ENCODE results near the gene NUF2. TPM values are rescaled to one million over a fixed set of nuclear protein-coding genes. Genes with fewer than 3 reads are reported as not detected.
"Not testable (repeated sequence)": the region's sequence is repeated elsewhere in the genome, so short reads cannot be mapped to it uniquely, and the experiment has no call there.

The NUF2 gene
- total RNA-seq, 2 experiments from 2014 or later: 86.1 to 92.5 TPM

GRCh38 chr1:163347106-163347505, 25.4 kb downstream of the NUF2 start:
- intact Hi-C loops (cut with micrococcal nuclease; ENCODE audit: unreplicated experiment): no loop called here
- Histone ChIP-seq H3K4me3 (ENCODE audit: low read depth, low read length, poor library complexity, severe bottlenecking) (no peak overlapping the region), H3K36me3 (ENCODE audit: insufficient read depth, low read length) (peaks cover 99% of the 10 kb centered on the region), H2AFZ (ENCODE audit: low read length) (no peak overlapping the region), H3K9me3 (ENCODE audit: low read length) (no peaks in the 10 kb centered on the region), H4K20me1 (ENCODE audit: insufficient read depth, low read length) (no peaks in the 10 kb centered on the region), H3K79me2 (ENCODE audit: insufficient read depth, low read depth, low read length) (no peaks in the 10 kb centered on the region), H3K27ac (ENCODE audit: low read depth, low read length, poor library complexity, severe bottlenecking) (no peak overlapping the region), H3K4me2 (ENCODE audit: low read length) (no peak overlapping the region), H3K4me1 (ENCODE audit: insufficient read depth, low read length, poor library complexity, severe bottlenecking) (no peaks in the 10 kb centered on the region), H3K9me2 (ENCODE audit: insufficient read depth, low read length) (no peaks in the 10 kb centered on the region)
- CTCF ChIA-PET (ENCODE audit: unreplicated experiment): no interaction called here
- DNase-seq (ENCODE audit: low spot score): no peak
- BruUV-seq (replicated peaks): no TSS peak
- POLR2A ChIA-PET: no interaction called here
- no peak for TF ChIP-seq EZH2phosphoT487 (IDR thresholded peaks at IDR 0.05; ENCODE audit: borderline replicate concordance, low read depth, low read length)
- no peak for TF ChIP-seq CTCF (conservative IDR thresholded peaks at IDR 0.05; ENCODE audit: low read length)

GRCh38 chr1:163351912-163352311, 30.2 kb downstream of the NUF2 start:
- no peak overlapping the region for H3K4me3 ChIP-seq (ENCODE audit: low read depth, low read length, poor library complexity, severe bottlenecking)
- H3K36me3 ChIP-seq (ENCODE audit: insufficient read depth, low read length): peaks cover 96% of the 10 kb centered on the region
- H4K20me1 ChIP-seq (ENCODE audit: insufficient read depth, low read length): no peaks in the 10 kb centered on the region
- H2AFZ ChIP-seq (ENCODE audit: low read length): no peak overlapping the region
- no peaks in the 10 kb centered on the region for H3K4me1 ChIP-seq (ENCODE audit: insufficient read depth, low read length, poor library complexity, severe bottlenecking)
- CTCF ChIA-PET (ENCODE audit: unreplicated experiment): no interaction called here
- no peaks in the 10 kb centered on the region for H3K9me3 ChIP-seq (ENCODE audit: low read length)
- POLR2A ChIA-PET: no interaction called here
- no TSS peak for BruUV-seq (replicated peaks)
- DNase-seq (ENCODE audit: low spot score): no peak
- H3K79me2 ChIP-seq (ENCODE audit: insufficient read depth, low read depth, low read length): no peaks in the 10 kb centered on the region
- H3K9me2 ChIP-seq (ENCODE audit: insufficient read depth, low read length): no peaks in the 10 kb centered on the region
- H3K4me2 ChIP-seq (ENCODE audit: low read length): no peak overlapping the region
- intact Hi-C loops (cut with micrococcal nuclease; ENCODE audit: unreplicated experiment): no loop called here
- no peak for TF ChIP-seq CTCF (conservative IDR thresholded peaks at IDR 0.05; ENCODE audit: low read length)
- TF ChIP-seq EZH2phosphoT487 (IDR thresholded peaks at IDR 0.05; ENCODE audit: borderline replicate concordance, low read depth, low read length): no peak
- no peak overlapping the region for H3K27ac ChIP-seq (ENCODE audit: low read depth, low read length, poor library complexity, severe bottlenecking)

GRCh38 chr1:163357378-163357777, 35.6 kb downstream of the NUF2 start:
- POLR2A ChIA-PET: interaction anchor here (1.3 to 1.4 kb wide), 2 partner anchors 30 to 35 kb away, joined by 3 to 6 read pairs; no protein-coding TSS in a partner anchor
- H3K79me2 ChIP-seq (ENCODE audit: insufficient read depth, low read depth, low read length): no peaks in the 10 kb centered on the region
- no peak overlapping the region for H3K27ac ChIP-seq (ENCODE audit: low read depth, low read length, poor library complexity, severe bottlenecking)
- no peak overlapping the region for H3K4me3 ChIP-seq (ENCODE audit: low read depth, low read length, poor library complexity, severe bottlenecking)
- H3K9me2 ChIP-seq (ENCODE audit: insufficient read depth, low read length): no peaks in the 10 kb centered on the region
- no peak for TF ChIP-seq EZH2phosphoT487 (IDR thresholded peaks at IDR 0.05; ENCODE audit: borderline replicate concordance, low read depth, low read length)
- BruUV-seq (replicated peaks): no TSS peak
- no peaks in the 10 kb centered on the region for H4K20me1 ChIP-seq (ENCODE audit: insufficient read depth, low read length)
- H3K9me3 ChIP-seq (ENCODE audit: low read length): no peaks in the 10 kb centered on the region
- H3K4me2 ChIP-seq (ENCODE audit: low read length): no peak overlapping the region
- intact Hi-C loops (cut with micrococcal nuclease; ENCODE audit: unreplicated experiment): no loop called here
- peaks cover 50% of the 10 kb centered on the region for H3K36me3 ChIP-seq (ENCODE audit: insufficient read depth, low read length)
- no peak overlapping the region for H2AFZ ChIP-seq (ENCODE audit: low read length)
- DNase-seq (ENCODE audit: low spot score): no peak
- CTCF ChIA-PET (ENCODE audit: unreplicated experiment): no interaction called here
- peaks cover 6% of the 10 kb centered on the region for H3K4me1 ChIP-seq (ENCODE audit: insufficient read depth, low read length, poor library complexity, severe bottlenecking)

GRCh38 chr1:163358172-163358571, 36.4 kb downstream of the NUF2 start:
- intact Hi-C loops (cut with micrococcal nuclease; ENCODE audit: unreplicated experiment); H3K79me2 ChIP-seq (ENCODE audit: insufficient read depth, low read depth, low read length); CTCF ChIA-PET (ENCODE audit: unreplicated experiment); H3K27ac ChIP-seq (ENCODE audit: low read depth, low read length, poor library complexity, severe bottlenecking); H3K4me2 ChIP-seq (ENCODE audit: low read length); H3K9me3 ChIP-seq (ENCODE audit: low read length); H3K4me3 ChIP-seq (ENCODE audit: low read depth, low read length, poor library complexity, severe bottlenecking); H2AFZ ChIP-seq (ENCODE audit: low read length); BruUV-seq (replicated peaks); DNase-seq (ENCODE audit: low spot score); H3K4me1 ChIP-seq (ENCODE audit: insufficient read depth, low read length, poor library complexity, severe bottlenecking); H3K9me2 ChIP-seq (ENCODE audit: insufficient read depth, low read length); H4K20me1 ChIP-seq (ENCODE audit: insufficient read depth, low read length): not testable (repeated sequence)
- H3K36me3 ChIP-seq (ENCODE audit: insufficient read depth, low read length): peaks cover 43% of the 10 kb centered on the region
- POLR2A ChIA-PET: interaction anchor here (1.4 kb wide), 1 partner anchor 36 kb away, joined by 6 read pairs; no protein-coding TSS in a partner anchor

Measured in OCI-LY7 (cell line).